Activated CD4-positive, alpha-beta T cell treated with anti-CD3 and anti-CD28 coated beads, Interleukin-2, amount 10 ng/mL, durations not matched to agents 24 days and 14 days (primary cell): ENCODE results near the gene BCL2L11. TPM values are rescaled to one million over a fixed set of nuclear protein-coding genes. Genes with fewer than 3 reads are reported as not detected.

ENCODE experiments used
- DNase-seq: peaks from one replicate; pipeline ENCODE4 v3.0.0; 2022
- H3K27ac Mint-ChIP-seq: one replicate; pipeline ENCODE4 v1.8.0; 2022; ENCODE audit warnings: mild to moderate bottlenecking, mixed read lengths
- H3K27me3 Mint-ChIP-seq: one replicate; pipeline ENCODE4 v1.8.0; 2022; ENCODE audit warnings: mixed read lengths
- H3K36me3 Mint-ChIP-seq: one replicate; pipeline ENCODE4 v1.8.0; 2022; ENCODE audit warnings: low read depth, mild to moderate bottlenecking, mixed read lengths
- H3K4me1 Mint-ChIP-seq: one replicate; pipeline ENCODE4 v1.8.0; 2021; ENCODE audit warnings: mixed read lengths
- H3K4me3 Mint-ChIP-seq: one replicate; pipeline ENCODE4 v1.8.0; 2022; ENCODE audit warnings: mild to moderate bottlenecking, moderate library complexity, mixed read lengths
- H3K9me3 Mint-ChIP-seq: one replicate; pipeline ENCODE4 v1.8.0; 2021; ENCODE audit warnings: mixed read lengths
- intact Hi-C: fragments of 100-400 bp; cut with micrococcal nuclease; formaldehyde crosslinking; loops from one replicate; pipeline ENCODE4 v1.15.1; 2023
- total RNA-seq: library from RNA; stranded (reverse); gene quantifications from 2 replicates; pipeline ENCODE4 v1.2.3, GENCODE V29; 2022

BCL2L11 gene
- total RNA-seq, 1 donor from 2014 or later: 193 TPM

DNA sequence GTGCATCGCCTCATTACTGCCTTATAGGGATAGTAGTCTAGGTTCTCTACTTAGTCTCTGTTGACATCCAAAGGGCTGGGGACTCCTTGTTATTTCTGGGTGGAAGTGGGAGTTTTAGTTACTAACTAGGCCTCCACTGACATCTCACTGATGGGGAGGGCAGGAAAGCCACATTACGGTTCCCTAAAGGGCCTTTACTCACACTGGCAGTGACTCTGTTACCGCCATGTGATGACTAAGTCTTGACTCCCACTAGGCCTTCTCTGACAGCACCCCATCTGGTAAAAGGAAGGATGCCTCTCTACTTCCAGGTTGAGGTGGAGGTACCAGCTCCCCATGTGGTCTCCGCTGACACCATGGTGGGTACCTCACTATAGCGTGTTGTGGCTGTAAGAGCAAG lies 14.0 kb upstream of the BCL2L11 start:
- intact Hi-C loops: no loop called here
- Mint-ChIP-seq H3K27me3 (peaks cover 58% of the 10 kb centered on the region), H3K9me3 (peaks cover 14% of the 10 kb centered on the region), H3K36me3 (peaks cover 2% of the 10 kb centered on the region), H3K4me3 (no peak overlapping the region), H3K27ac (no peak overlapping the region), H3K4me1 (peaks cover 10% of the 10 kb centered on the region)
- no peak for DNase-seq

DNA sequence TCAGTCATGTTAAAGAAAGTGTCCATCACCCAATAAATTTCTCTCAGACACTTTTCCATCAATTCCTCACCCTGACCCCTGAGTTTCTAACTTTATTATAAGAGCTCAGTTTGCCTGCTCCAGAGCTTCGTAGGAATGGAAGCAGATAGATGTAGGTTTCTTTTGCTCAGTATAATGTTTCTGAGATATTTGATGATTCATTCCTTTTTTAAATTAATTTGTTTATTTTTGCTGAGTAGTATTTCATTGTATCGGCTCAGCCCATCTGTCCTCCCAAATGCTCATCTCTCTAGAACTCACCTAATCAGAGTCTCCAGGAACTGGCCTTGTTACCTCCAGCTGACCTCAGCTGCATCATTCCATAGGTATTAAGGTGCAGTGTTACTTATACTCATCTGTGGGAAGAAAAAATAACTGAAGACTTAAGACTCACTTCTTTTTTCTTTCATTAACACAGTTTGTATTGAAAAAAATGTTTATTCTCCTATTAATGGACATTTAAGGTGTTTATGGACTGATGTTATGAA lies 11.9 kb upstream of the BCL2L11 start:
- intact Hi-C loops: no loop called here
- H3K27me3 Mint-ChIP-seq: peaks cover 62% of the 10 kb centered on the region
- no peak overlapping the region for H3K4me3 Mint-ChIP-seq
- H3K4me1 Mint-ChIP-seq: peaks cover 14% of the 10 kb centered on the region
- peaks cover 2% of the 10 kb centered on the region for H3K36me3 Mint-ChIP-seq
- no peak for DNase-seq
- H3K9me3 Mint-ChIP-seq: peaks cover 14% of the 10 kb centered on the region
- no peak overlapping the region for H3K27ac Mint-ChIP-seq

DNA sequence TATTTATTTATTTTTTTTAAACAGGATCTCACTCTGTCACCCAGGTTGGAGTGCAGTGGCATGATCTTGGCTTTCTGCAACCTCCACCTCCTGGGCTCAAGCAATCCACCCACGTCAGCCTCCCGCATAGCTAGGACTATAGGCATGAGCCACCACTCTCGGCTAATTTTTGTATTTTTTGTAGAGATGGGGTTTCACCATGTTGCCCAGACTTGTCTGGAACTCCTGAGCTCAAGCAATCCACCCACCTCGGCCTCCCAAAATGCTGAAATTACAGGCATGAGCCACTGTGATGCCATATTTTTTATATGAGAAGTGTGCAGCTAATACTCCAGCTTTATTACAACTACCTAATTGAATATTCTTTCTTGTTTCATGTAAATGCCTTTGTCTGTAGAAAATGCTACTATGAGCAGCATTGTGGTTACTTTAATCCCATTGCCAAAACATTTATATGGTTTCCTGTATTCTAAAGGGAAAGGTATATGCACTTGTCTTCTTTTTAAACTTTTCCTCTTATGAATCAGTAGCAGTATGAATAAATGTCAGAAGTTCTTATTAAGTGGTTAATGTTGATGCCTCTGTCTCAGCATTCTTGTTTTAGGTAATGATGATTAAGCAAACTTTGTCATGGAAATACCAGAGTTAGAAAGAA lies 9.5 kb upstream of the BCL2L11 start:
- Mint-ChIP-seq H3K27me3 (peaks cover 55% of the 10 kb centered on the region), H3K4me1 (peaks cover 18% of the 10 kb centered on the region), H3K27ac (peak overlapping the region; percentile 34), H3K4me3 (no peak overlapping the region), H3K36me3 (peaks cover under 1% of the 10 kb centered on the region), H3K9me3 (peaks cover 11% of the 10 kb centered on the region)
- DNase-seq: no peak
- intact Hi-C loops: loop anchor here (1.0 to 10.0 kb wide), 4 partner anchors 19 to 436 kb away; partner anchors contain the start of gene BUB1

DNA sequence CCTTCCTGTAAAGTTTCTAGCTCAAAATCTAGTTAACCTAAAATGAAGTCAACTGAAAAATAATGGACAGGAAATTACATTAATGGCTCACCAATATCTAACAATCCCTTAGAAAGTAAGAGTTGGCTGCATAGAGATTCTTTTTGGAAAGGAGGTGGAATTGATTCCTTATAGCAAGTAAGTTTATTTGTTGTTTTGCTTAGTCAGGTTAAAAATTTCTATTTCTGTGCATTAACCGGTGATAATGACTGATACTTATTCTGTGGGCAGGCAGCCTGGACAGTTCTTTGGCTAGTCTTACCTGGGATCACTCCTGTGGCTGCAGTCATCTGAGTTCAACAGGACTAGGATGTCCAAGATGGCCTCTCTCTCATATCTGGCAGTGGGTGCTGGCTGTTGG lies 6.9 kb upstream of the BCL2L11 start:
- no peak overlapping the region for H3K27ac Mint-ChIP-seq

DNA sequence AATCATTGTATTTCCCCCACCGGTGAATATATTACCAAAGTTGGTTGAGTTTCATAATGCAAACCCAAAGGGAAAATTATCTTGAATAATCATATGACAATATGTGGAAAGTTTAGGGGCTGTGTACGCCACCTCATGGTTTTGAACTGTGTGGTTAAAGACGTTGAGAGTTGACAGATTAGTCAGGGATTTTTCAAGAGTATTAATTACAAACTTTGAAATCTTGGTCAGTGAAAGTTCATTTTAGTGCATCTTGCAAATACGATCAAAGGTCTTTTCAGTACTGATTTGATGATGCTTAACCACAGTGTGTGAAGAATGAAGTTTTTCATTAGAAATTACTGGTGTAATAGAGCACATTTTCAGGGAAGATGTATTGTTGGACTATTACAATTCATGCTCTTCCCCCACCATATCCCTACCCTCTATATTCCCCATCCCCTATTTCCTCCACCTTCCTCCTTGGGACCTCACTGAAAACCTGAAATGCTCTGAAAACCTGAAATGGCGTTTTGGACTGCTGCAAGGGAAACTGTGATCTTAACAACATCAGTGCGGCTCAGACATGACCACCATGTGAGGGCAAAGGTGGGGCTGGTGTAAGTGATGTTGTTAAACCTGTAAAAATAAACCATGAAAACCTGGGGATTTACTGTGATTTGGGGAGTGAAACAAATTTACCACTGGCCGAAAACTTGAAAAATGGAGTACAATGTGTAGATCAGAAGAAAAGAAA lies 4.5 kb upstream of the BCL2L11 start:
- intact Hi-C loops: loop anchor here (1.0 to 10.0 kb wide), 11 partner anchors 24 to 589 kb away; partner anchors contain the start of gene BUB1
- Mint-ChIP-seq H3K27ac (peak overlapping the region; percentile 93), H3K9me3 (no peaks in the 10 kb centered on the region), H3K36me3 (peaks cover 6% of the 10 kb centered on the region), H3K4me1 (peaks cover 41% of the 10 kb centered on the region), H3K27me3 (peaks cover 42% of the 10 kb centered on the region), H3K4me3 (peak overlapping the region; percentile 96)
- peak; percentile 63 for DNase-seq

More for the DNA sequence above, 6.9 kb upstream of the BCL2L11 start:
- Mint-ChIP-seq H3K4me3 (no peak overlapping the region), H3K9me3 (no peaks in the 10 kb centered on the region), H3K27me3 (peaks cover 52% of the 10 kb centered on the region), H3K4me1 (peaks cover 38% of the 10 kb centered on the region), H3K36me3 (peaks cover 1% of the 10 kb centered on the region)
- DNase-seq: no peak
- intact Hi-C loops: loop anchor here (5.0 to 10.0 kb wide), 3 partner anchors 361 to 439 kb away; partner anchors contain the start of gene BUB1

DNA sequence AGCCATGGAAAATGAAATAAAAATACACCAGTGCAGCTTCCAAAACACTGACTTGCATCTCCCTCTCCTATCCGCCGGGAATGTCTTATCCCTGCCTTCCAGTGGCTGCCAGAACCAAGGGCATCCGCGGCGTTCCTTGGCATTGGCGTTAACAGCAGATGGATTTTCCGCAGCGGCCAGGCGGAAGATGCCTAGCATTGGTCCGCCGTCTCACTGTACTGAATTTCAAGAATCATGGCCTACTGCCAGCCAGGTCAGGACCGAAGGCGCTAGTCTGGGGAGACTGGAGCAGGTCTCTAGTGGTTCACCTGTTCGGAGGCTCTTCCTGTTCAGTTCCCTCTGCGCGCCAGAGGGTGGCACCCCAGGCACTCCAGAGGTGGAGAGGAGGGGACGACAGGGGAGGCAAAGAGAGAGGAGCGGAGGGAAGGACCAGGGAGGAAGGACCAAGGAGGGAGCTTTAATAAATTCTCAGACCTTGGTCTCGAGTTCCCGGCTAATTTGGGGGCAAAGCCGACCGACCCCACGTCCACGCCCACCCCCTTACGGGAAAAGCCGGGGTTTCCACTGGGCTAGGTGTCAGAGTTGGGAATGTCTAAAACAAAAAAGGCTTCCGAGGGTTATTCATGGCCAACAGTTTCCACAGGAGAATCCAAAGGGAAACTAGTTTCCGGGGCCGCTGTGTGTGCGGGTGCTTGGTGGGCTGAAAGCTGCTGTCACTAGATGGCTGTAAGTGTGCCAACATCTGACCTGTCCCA lies 3.7 kb upstream of the BCL2L11 start:
- intact Hi-C loops: loop anchor here (1.0 to 10.0 kb wide), 11 partner anchors 25 to 588 kb away; partner anchors contain the start of gene BUB1
- Mint-ChIP-seq H3K4me1 (peaks cover 39% of the 10 kb centered on the region), H3K27ac (peak overlapping the region; percentile 93), H3K9me3 (no peaks in the 10 kb centered on the region), H3K4me3 (peak overlapping the region; percentile 96), H3K27me3 (peaks cover 42% of the 10 kb centered on the region), H3K36me3 (peaks cover 13% of the 10 kb centered on the region)
- DNase-seq: peak; percentile 91

DNA sequence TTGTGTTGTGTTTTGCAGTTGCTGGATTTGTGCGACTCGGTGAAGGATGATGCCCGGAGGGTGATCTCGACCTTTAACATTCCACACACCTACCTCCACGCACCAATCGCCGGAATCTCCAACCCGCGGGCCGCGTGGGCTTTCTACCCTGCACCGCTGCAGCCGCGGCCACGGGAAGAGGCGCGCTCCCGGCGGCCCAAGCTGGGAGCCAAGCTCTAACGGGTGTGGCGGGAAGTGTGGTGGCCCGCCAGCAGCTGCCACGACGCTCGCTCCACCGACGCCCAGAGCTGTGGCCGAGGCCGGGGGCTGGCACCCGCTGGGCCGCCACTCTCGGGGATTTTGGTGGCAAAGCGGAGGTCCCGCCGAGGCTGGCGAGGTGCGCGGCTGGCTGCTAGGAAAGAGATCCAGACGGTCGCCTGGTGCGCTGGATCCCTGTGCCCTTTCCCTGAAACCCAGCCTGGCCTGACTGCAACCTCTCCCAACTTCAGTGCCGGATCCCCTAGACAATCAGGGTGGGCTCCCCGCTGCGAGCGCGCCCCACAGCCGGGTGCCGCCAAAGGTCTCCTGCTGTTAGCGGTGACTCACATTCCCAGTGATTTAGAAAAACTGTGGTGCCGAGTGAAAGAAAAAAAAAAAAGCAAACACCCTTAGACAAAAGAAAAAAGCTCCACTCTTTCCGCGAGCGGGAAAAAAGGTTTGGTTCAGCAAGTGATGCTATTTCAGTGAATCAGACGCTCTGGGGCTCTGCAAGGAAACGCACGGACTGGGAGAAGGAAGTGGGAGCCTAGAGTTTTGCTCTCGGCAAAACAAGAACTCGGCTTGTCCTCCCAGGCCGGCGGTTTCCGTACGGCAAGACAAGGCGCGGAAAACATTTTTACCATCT lies 2.9 kb upstream of the BCL2L11 start:
- H3K27me3 Mint-ChIP-seq: peaks cover 36% of the 10 kb centered on the region
- peaks cover 17% of the 10 kb centered on the region for H3K36me3 Mint-ChIP-seq
- H3K4me3 Mint-ChIP-seq: peak overlapping the region; percentile 96
- no peaks in the 10 kb centered on the region for H3K9me3 Mint-ChIP-seq
- peak overlapping the region; percentile 93 for H3K27ac Mint-ChIP-seq
- DNase-seq: peak; percentile 80
- H3K4me1 Mint-ChIP-seq: peaks cover 36% of the 10 kb centered on the region
- intact Hi-C loops: loop anchor here (2.0 to 10.0 kb wide), 6 partner anchors 91 to 517 kb away; partner anchors contain the start of gene BUB1

DNA sequence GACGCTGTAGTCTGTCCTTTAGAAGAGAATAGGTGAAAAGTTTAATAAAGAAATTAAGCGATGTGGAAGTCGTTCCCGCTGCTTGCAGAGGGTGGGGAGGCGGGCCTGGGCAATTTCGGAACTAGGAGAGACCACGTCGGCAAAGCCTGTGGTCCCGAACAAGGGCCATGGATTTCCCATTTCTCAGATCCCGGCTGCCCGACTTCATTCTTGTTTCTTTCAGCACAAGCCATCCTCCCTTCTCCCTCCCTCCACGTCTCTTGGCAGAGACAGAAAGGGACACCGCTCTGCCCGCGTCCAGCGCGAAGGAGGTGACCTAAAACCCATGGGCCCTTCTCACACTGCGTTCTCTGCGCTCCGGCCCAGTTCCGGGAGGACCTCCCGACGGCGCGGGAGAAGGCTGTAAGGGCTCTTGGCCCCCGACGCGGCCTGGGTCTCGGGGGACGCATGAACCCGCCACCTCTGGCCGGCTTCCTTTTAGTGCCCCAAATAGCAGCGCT lies 2.2 kb upstream of the BCL2L11 start:
- intact Hi-C loops: loop anchor here (10.0 kb wide), 2 partner anchors 356 to 444 kb away; partner anchors contain the start of gene BUB1
- Mint-ChIP-seq H3K4me1 (peaks cover 34% of the 10 kb centered on the region), H3K27ac (peak overlapping the region; percentile 93), H3K4me3 (peak overlapping the region; percentile 96), H3K9me3 (no peaks in the 10 kb centered on the region), H3K27me3 (peaks cover 29% of the 10 kb centered on the region), H3K36me3 (peaks cover 24% of the 10 kb centered on the region)
- no peak for DNase-seq

DNA sequence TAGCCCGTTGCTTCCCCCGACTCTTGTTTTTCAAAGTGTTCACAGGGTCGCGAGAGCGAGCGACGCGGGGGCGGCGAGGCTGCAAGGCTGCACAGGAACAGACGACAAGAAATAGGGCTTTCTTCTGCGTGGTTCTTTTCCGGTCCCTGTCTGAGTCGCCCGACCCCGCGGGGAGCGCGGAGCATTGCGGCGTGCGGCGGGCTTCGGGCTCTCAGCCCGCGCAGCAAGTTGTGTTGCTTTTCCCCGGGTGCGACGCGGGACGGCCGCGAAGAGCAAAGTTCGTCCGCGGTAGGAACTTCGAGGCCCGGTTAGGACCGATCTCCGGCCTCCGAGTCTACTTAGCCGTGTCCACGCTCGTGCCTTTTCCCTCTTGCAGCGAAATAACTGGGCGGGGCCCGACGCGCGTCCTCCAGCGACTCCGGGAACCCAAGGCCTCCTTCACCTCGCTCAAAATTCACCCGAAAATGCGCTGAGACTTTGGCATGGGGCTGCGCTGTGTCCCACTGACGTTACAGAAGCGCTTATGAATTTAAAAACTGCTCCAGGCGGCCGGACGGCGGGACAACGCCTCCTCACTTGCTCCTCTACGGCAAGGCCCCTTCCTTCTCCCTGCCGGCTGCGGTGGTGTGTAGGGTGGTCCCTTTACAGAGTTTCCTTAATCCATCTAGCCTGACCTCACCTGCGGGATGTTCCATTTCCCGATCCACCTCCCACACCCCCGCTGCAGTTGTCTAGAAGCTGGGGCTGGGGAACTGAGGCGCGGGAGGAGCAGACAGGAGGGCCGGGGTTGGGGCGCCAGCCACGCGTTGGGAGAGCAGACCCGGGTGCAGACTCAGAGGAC lies 1.5 kb upstream of the BCL2L11 start:
- H3K27ac Mint-ChIP-seq: peak overlapping the region; percentile 93
- intact Hi-C loops: loop anchor here (10.0 kb wide), 2 partner anchors 356 to 444 kb away; partner anchors contain the start of gene BUB1
- peaks cover 24% of the 10 kb centered on the region for H3K27me3 Mint-ChIP-seq
- peak; percentile 83 for DNase-seq
- H3K9me3 Mint-ChIP-seq: no peaks in the 10 kb centered on the region
- peaks cover 38% of the 10 kb centered on the region for H3K4me1 Mint-ChIP-seq
- H3K36me3 Mint-ChIP-seq: peaks cover 30% of the 10 kb centered on the region
- peak overlapping the region; percentile 96 for H3K4me3 Mint-ChIP-seq

DNA sequence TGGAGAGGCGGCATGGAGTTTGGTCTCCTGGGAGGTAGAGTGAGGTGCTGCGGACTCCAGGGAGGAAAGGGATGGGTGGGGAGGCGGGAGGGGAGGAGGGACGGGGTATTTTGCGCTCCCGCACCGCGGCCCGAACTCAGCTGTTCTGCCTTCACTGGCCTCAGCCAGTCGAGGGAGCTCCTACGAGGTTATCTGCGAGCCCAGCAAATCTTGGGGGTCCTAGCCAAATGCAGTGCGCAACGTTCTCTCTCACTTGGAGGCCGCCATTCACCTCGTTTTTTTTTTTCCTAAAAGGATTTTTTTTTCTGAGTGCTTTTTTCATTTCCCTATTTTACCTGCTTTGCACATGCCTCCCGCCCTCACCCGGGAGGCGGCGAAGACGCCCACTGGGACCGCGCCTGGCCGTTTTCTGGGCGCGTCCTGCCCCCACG lies 877 bp upstream of the BCL2L11 start:
- Mint-ChIP-seq H3K27ac (peak overlapping the region; percentile 93), H3K27me3 (peaks cover 20% of the 10 kb centered on the region), H3K36me3 (peaks cover 36% of the 10 kb centered on the region), H3K4me3 (peak overlapping the region; percentile 96), H3K4me1 (peaks cover 42% of the 10 kb centered on the region), H3K9me3 (no peaks in the 10 kb centered on the region)
- DNase-seq: no peak
- intact Hi-C loops: loop anchor here (5.0 to 10.0 kb wide), 3 partner anchors 47 to 445 kb away; partner anchors contain the start of gene BUB1

DNA sequence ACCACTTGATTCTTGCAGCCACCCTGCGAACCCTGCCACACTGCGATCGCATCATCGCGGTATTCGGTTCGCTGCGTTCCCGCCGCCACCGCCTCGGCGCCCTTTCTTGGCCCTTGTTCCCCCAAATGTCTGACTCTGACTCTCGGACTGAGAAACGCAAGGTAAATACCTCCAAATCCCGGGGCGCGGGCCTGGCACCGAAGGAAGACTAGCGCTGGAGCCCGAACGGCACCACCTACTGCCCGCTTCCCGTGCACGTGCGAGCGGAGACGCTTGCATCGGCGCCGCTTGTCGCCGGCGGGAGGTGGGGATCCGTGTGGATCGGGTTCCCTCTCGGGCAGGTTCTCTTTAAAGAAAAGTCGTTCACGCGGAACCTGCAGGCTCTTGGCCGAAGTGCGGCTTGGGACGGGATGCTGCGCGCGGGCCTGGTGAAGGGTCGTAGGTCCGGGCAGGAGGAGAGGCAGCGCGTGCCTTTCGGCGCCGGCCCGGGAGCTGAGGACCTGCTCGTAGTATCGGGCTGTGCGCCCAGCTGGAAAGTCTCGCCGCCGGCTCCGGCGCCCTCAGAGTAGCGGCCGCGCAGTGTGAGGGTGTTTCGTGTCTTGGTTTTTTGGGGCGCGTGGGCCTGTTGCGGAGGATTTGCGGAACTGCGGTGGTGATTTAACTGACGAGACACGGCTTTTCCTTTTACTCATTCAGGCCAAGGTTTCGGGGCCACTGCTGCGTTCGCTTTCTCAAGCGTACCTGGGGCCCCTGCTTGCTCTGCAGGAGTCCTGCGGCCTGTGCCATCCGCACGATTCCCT lies 514 bp downstream of the BCL2L11 start:
- peaks cover 48% of the 10 kb centered on the region for H3K4me1 Mint-ChIP-seq
- peaks cover 17% of the 10 kb centered on the region for H3K27me3 Mint-ChIP-seq
- H3K4me3 Mint-ChIP-seq: peak overlapping the region; percentile 96
- H3K27ac Mint-ChIP-seq: peak overlapping the region; percentile 93
- no peaks in the 10 kb centered on the region for H3K9me3 Mint-ChIP-seq
- intact Hi-C loops: loop anchor here (5.0 kb wide), 1 partner anchor 46 kb away; no protein-coding TSS in a partner anchor
- peak; percentile 87 for DNase-seq
- H3K36me3 Mint-ChIP-seq: peaks cover 50% of the 10 kb centered on the region
